GM23248 (cell line): ENCODE data around the gene SYTL3.

ENCODE experiments used
- EZH2 ChIP-seq: fragments of 200-600 bp; sonication (generic); IDR thresholded peaks from 2 replicates; pipeline ENCODE4 v1.6.1; 2018; ENCODE audit warnings: antibody characterized with exemption, mild to moderate bottlenecking; ENCODE audit not compliant: insufficient read depth, poor library complexity, severe bottlenecking
- EZH2phosphoT487 ChIP-seq: fragments of 200-600 bp; sonication (generic); IDR thresholded peaks from 2 replicates; pipeline ENCODE4 v1.6.1; 2018; ENCODE audit warnings: antibody characterized with exemption, moderate library complexity, mild to moderate bottlenecking, low read depth; ENCODE audit not compliant: insufficient read depth

GRCh38 chr6:158804207-158804606 lies 154.4 kb downstream of the SYTL3 start:
- TF ChIP-seq EZH2 (no peak), EZH2phosphoT487 (no peak)
